Upper lobe of left lung (tissue), 6 donors: ENCODE data around the gene TTC7B. TPM values are rescaled to one million over a fixed set of nuclear protein-coding genes. Genes with fewer than 3 reads are reported as not detected.

Experiments
- ATAC-seq, 2 donors: fragments of 200-7000 bp; cut with Tn5 transposase; one replicate each; pipeline ENCODE4 v1.9.1; 2022; ENCODE audit warnings: mild to moderate bottlenecking in 2 of 2, moderate library complexity in 2 of 2; ENCODE audit not compliant: low FRiP score in 2 of 2
- DNase-seq, 2 donors: peaks; one replicate each; pipeline ENCODE4 v3.0.0-alpha.2; 2019 to 2020
- H3K27ac ChIP-seq, 4 donors: fragments of 200-600 bp; sonication (generic); one replicate each; pipeline ENCODE4 v1.5.1; 2016 to 2019
- H3K27me3 ChIP-seq, 4 donors: fragments of 200-600 bp; sonication (generic); one replicate each; pipeline ENCODE4 v1.5.1; 2017 to 2019
- H3K36me3 ChIP-seq, 4 donors: fragments of 200-600 bp; sonication (generic); one replicate each; pipeline ENCODE4 v1.5.1; 2016 to 2019
- H3K4me1 ChIP-seq, 4 donors: fragments of 200-600 bp; sonication (generic); one replicate each; pipeline ENCODE4 v1.5.1; 2018 to 2019
- H3K4me3 ChIP-seq, 4 donors: fragments of 200-600 bp; sonication (generic); one replicate each; pipeline ENCODE4 v1.5.1; 2017 to 2019; ENCODE audit warnings: mild to moderate bottlenecking in 2 of 4, moderate library complexity in 1 of 4
- H3K9me3 ChIP-seq, 4 donors: fragments of 200-600 bp; sonication (generic); one replicate each; pipeline ENCODE4 v1.5.1; 2018 to 2019
- EP300 ChIP-seq, 4 donors: sonication (generic); formaldehyde crosslinking; IDR thresholded peaks; one replicate each; pipeline ENCODE4 v1.5.1; 2017; ENCODE audit warnings: antibody characterized with exemption in 4 of 4, control low read depth in 2 of 4
- POLR2A ChIP-seq, 4 donors: fragments of 450-650 bp; IDR thresholded peaks; one replicate each; pipeline ENCODE4 v1.5.1; 2016 to 2017; ENCODE audit warnings: antibody characterized with exemption in 4 of 4, mild to moderate bottlenecking in 2 of 4
- POLR2AphosphoS5 ChIP-seq, 2 donors: sonication (generic); formaldehyde crosslinking; IDR thresholded peaks; one replicate each; pipeline ENCODE4 v1.5.1; 2017; ENCODE audit warnings: antibody characterized with exemption in 2 of 2
- WGBS, 2 donors: methylation state at CpG; one replicate each; pipeline ENCODE4 v1.1.5; 2017 to 2018; 5-methylcytosine and 5-hydroxymethylcytosine counted together
- total RNA-seq, 6 donors: library from RNA; depleted of rRNA in 4 of 6; stranded (reverse); fragments of >200 nt in 4 of 6; gene quantifications; one replicate each; pipeline versions ENCODE4 v1.1.0 to v1.2.1, GENCODE V29; 2016 to 2021
- TF ChIP-seq, protein P1 (sequence below), 6 experiments: fragments of 450-650 bp in 4 of 6; fragments of 200-600 bp in 2 of 6; sonication (generic) in 2 of 6; IDR thresholded peaks; one replicate each; pipeline ENCODE4 v1.5.1; 2016 to 2019; ENCODE audit warnings: antibody characterized with exemption in 6 of 6
- donor health status: DM: no; HTN: no; CAD: no; lungs with moderate emphysema.
- donor health status: DM: no; HTN: yes; CAD: no; lungs with severe emphysema.

The TTC7B gene
- total RNA-seq, 6 donors from 2014 or later: 13.5 to 87.3 (median 37.5) TPM

- Histone ChIP-seq H3K36me3 (peaks cover 0 to 17% (median 0%) of the 10 kb centered on the region in 4 donors), H3K4me3 (no peak overlapping the region), H3K27ac (peak overlapping the region in 3 of 4 donors; percentile 18 to 62 (median 19)), H3K9me3 (no peaks in the 10 kb centered on the region), H3K27me3 (no peaks in the 10 kb centered on the region), H3K4me1 (peaks cover 12 to 29% (median 18%) of the 10 kb centered on the region in 4 donors)
- TF ChIP-seq POLR2AphosphoS5 (IDR thresholded peaks at IDR 0.05): peak in 1 of 2 donors; percentile 17
- TF ChIP-seq, protein P1, sequence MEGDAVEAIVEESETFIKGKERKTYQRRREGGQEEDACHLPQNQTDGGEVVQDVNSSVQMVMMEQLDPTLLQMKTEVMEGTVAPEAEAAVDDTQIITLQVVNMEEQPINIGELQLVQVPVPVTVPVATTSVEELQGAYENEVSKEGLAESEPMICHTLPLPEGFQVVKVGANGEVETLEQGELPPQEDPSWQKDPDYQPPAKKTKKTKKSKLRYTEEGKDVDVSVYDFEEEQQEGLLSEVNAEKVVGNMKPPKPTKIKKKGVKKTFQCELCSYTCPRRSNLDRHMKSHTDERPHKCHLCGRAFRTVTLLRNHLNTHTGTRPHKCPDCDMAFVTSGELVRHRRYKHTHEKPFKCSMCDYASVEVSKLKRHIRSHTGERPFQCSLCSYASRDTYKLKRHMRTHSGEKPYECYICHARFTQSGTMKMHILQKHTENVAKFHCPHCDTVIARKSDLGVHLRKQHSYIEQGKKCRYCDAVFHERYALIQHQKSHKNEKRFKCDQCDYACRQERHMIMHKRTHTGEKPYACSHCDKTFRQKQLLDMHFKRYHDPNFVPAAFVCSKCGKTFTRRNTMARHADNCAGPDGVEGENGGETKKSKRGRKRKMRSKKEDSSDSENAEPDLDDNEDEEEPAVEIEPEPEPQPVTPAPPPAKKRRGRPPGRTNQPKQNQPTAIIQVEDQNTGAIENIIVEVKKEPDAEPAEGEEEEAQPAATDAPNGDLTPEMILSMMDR (IDR thresholded peaks at IDR 0.05): no peak
- no peak for DNase-seq
- ATAC-seq: peak in 1 of 2 donors; percentile 80
- 43 to 61% methylated on average over 4 of the region's 4 CpGs for WGBS, 2 donors
Observed at GRCh38 chr14:90644882-90645281, 171.3 kb downstream of the TTC7B start.

- no peak for TF ChIP-seq EP300 (IDR thresholded peaks at IDR 0.05)
- no peak for TF ChIP-seq POLR2AphosphoS5 (IDR thresholded peaks at IDR 0.05)
- TF ChIP-seq POLR2A (IDR thresholded peaks at IDR 0.05): no peak
- TF ChIP-seq, protein P1 (IDR thresholded peaks at IDR 0.05): no peak
- H3K27me3 ChIP-seq: no peaks in the 10 kb centered on the region
- DNase-seq (no peak), ATAC-seq (no peak)
- no peak overlapping the region for H3K4me3 ChIP-seq
- peaks cover 0 to 17% (median 0%) of the 10 kb centered on the region in 4 donors for H3K36me3 ChIP-seq
- peaks cover 12 to 26% (median 17%) of the 10 kb centered on the region in 4 donors for H3K4me1 ChIP-seq
- no peaks in the 10 kb centered on the region for H3K9me3 ChIP-seq
- peak overlapping the region in 1 of 4 donors; percentile 18 for H3K27ac ChIP-seq
- 71 to 83% methylated on average over 9 of the region's 9 CpGs for whole genome bisulfite sequencing, 2 donors
Observed at GRCh38 chr14:90643982-90644670, 172.1 kb downstream of the TTC7B start.

DNA sequence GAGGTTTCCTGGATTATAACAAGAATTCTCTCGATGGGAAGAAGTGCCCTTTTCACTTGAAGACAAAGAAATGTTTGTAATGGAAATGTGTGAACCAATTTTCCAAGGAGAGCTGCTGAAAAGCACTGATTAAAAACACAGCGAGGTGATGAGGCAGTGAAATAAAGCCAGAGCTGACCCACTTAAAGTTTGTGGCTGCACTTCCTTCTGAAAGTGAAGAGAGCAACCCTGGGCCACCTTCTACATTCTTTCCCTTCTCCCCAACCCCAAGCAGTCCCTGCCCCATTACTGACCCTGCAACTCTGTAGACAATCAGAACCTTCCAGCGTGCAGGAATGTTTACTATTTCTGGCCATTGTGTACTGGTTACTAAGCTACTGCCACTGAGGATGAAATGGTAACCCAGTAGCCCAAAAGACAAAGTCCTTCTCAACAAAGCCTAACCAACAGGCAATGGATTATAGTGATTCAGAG, 173.9 kb downstream of the TTC7B start:
- ATAC-seq (peak in 1 of 2 donors; percentile 54), DNase-seq (no peak)
- Histone ChIP-seq H3K4me3 (no peak overlapping the region), H3K9me3 (no peaks in the 10 kb centered on the region), H3K27me3 (no peaks in the 10 kb centered on the region), H3K27ac (peak overlapping the region in 1 of 4 donors; percentile 3), H3K4me1 (peaks cover 10 to 21% (median 15%) of the 10 kb centered on the region in 4 donors), H3K36me3 (peaks cover 0 to 17% (median 0%) of the 10 kb centered on the region in 4 donors)
- no peak for TF ChIP-seq POLR2AphosphoS5 (IDR thresholded peaks at IDR 0.05)
- TF ChIP-seq EP300 (IDR thresholded peaks at IDR 0.05): no peak
- TF ChIP-seq, protein P1 (IDR thresholded peaks at IDR 0.05): no peak
- TF ChIP-seq POLR2A (IDR thresholded peaks at IDR 0.05): no peak
- WGBS, 2 donors: 38 to 40% methylated on average over 3 of the region's 3 CpGs

DNA sequence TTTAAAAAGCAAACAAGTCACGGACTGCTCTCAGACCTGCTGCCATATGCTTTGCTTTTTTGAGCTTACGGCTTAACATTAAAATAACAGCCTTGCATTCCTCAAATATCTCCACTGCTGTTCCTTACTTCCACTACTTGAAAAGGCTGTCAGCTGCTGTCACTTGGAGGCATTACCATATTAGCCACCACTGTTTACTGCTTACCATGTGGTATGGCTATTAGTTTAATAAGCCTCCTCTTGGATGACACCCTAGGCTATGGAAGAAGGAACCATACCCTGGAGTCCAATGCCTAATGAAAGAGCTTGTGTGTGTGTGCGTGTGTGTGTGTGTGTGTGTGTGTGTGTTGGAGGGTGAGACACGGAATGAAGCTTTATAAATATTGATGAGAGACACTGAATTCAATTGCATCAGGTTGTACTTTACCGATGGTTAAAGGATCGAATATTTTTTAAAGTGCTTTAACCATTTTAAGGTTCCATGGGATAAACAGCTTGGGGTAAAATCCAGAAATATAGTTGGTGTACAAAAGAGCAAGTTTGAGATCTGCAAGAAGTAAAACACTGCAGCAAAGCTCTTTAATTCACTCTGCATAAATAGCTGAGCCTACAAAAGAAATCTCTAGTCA, 174.5 kb downstream of the TTC7B start:
- 68 to 73% methylated on average over 6 of the region's 6 CpGs for WGBS, 2 donors
- Histone ChIP-seq H3K27ac (peak overlapping the region in 1 of 4 donors; percentile 24), H3K4me1 (peaks cover 10 to 21% (median 15%) of the 10 kb centered on the region in 4 donors), H3K4me3 (no peak overlapping the region), H3K9me3 (no peaks in the 10 kb centered on the region), H3K36me3 (peaks cover 0 to 14% (median 0%) of the 10 kb centered on the region in 4 donors), H3K27me3 (no peaks in the 10 kb centered on the region)
- TF ChIP-seq, protein P1 (IDR thresholded peaks at IDR 0.05): no peak
- TF ChIP-seq POLR2AphosphoS5 (IDR thresholded peaks at IDR 0.05): no peak
- TF ChIP-seq POLR2A (IDR thresholded peaks at IDR 0.05): no peak
- no peak for TF ChIP-seq EP300 (IDR thresholded peaks at IDR 0.05)
- ATAC-seq (no peak), DNase-seq (no peak)
